ENCODE measurements around the gene POTEF.
A peak's percentile ranks its signal among the peaks of the same experiment; 100 is the strongest.
"Not testable (repeated sequence)": the region's sequence is repeated elsewhere in the genome, so short reads cannot be mapped to it uniquely, and the experiment has no call there.

Gene POTEF

GRCh38 chr2:130129120-130129829, at the start of gene POTEF:
Gene POTEF (minus strand): TSS chr2:130129222. CDS start chr2:130120515, 8,707 bp downstream.
- peak; percentile 16 for DNase-seq

DNA sequence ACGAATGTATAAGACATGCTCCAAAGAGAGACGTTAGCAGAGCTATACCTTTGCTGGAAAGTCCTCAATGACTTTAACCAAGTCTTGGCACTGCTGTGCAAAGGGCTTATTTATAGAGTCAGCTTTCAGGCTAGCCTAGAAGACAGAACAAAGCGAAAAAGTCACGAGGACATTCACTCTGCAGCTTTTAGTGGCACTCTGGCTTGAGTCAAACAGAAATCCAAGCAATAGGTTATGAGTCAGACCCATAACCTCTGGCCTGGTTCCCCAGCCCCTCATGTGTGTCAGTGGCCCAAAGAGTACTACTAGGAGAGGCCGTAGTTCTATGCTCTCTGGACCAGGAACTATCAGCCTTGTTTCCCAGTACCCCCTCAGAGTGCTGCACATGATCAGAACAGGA, 45.8 kb upstream of the POTEF start:
- DNase-seq: not testable (repeated sequence)

DNA sequence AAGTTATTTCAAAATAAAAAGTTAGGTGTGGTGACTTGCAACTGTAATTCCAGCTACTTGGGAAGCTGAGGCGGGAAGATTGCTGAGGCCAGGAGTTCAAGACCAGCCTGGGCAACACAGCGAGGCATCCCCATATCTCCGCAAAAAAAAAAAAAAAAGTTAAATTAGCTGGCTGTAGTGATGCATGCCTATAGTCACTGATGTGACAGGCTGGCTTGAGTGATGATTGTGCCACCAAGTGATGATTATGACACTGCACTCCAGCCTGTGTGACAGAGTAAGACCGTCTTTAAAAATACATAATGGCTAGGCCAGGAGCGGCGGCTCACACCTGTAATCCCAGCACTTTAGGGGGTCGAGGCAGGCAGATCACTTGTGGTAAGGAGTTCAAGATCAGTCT, 40.9 kb upstream of the POTEF start:
- no peak for DNase-seq

GRCh38 chr2:130169163-130169562, 40.1 kb upstream of the POTEF start:
- not testable (repeated sequence) for DNase-seq

GRCh38 chr2:130166611-130167010, 37.6 kb upstream of the POTEF start:
- DNase-seq: not testable (repeated sequence)

GRCh38 chr2:130165293-130166016, 36.4 kb upstream of the POTEF start:
- no peak for DNase-seq

GRCh38 chr2:130162968-130163367, 33.9 kb upstream of the POTEF start:
- DNase-seq: no peak

DNA sequence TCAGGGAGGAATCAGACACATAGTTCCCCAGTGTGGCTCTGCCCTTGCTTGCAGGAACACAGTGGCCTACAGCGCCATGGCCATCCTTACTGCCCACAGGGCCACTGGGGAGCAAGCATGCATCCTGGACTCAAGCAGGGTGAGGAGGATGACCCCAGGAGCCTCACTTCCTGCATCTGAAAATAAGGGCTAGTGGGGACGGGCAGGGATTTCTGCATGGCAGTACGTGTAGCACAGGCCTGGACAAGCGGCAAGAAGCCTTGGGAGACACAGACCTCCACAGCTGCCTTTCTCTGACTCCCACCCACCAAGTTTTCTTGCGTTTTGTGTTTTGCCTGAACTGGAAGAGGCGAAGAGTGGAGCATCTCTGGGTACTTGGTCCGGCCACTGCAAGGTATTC, 33.5 kb upstream of the POTEF start:
- not testable (repeated sequence) for DNase-seq

GRCh38 chr2:130160838-130161705, 32.0 kb upstream of the POTEF start:
- DNase-seq: not testable (repeated sequence)

- DNase-seq: no peak
These were observed 31.1 kb upstream of the POTEF start for GRCh38 chr2:130160131-130160530.

DNA sequence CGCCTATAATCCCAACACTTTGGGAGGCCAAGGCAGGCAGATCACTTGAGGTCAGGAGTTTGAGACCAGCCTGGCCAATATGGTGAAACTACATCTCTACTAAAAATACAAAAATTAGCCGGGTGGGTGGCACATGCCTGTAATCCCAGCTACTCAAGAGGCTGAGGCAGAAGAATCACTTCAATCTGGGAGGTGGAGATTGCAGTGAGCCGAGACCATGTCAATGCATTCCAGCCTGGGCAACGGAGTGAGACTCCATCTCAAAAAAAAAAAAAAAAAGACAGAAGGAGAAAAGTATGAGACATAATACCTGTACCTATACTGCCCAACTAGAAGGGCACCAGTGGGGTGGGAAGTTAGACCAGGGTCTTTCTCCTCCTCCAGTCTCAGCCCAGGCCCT, 30.4 kb upstream of the POTEF start:
- not testable (repeated sequence) for DNase-seq

- DNase-seq: no peak
These were observed 29.6 kb upstream of the POTEF start for GRCh38 chr2:130158631-130159030.

DNA sequence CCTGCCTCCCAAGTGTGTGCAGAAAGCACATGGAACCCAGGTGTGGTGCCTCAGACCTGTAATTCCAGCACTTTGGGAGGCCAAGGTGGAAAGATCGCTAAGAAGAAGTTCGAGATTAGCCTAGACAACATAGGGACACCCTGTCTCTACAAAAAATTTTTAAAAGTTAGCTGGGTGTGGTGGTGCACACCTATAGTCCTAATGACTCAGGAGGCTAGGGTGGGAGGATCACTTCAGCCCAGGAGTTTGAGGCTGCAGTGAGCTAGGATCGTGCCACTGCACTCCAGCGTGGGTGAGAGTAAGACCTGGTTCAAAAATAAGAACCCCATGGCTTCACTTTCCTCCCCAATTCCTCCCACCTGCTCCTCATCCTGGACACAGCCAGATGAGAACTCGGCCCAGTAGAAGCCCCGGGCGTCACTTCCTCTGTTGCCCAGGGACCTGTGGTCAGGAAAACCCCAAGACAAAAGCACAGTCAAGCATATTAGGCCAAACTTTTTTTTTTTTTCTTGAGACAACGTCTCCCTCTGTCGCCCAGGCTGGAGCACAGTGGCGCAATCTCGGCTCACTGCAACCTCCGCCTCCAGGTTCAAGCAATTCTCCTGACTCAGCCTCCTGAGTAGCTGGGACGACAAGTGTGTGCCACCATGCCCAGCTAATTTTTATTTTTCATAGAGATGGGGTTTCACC, 28.9 kb upstream of the POTEF start:
- not testable (repeated sequence) for DNase-seq

DNA sequence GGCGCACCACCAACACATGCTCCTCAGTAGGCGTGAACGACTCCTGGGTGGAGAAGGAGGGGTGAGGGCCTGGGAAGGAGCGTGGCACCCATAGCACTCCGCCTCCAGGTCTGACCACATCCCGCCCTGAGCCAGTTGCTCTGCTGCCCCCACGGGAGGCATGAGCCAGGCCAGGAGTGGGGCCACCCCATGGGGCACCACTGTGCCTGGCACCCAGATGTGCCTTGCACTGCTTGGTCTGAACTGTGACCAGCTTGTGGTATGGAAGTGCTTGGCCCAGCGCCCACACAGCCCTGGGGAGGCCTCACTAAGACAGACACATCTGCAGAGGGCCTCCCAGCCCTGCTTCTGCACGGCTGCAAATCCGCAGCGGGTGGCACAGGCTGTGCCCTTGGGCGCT, 28.3 kb upstream of the POTEF start:
- DNase-seq: not testable (repeated sequence)

GRCh38 chr2:130156624-130157004, 27.6 kb upstream of the POTEF start:
- DNase-seq: no peak

DNA sequence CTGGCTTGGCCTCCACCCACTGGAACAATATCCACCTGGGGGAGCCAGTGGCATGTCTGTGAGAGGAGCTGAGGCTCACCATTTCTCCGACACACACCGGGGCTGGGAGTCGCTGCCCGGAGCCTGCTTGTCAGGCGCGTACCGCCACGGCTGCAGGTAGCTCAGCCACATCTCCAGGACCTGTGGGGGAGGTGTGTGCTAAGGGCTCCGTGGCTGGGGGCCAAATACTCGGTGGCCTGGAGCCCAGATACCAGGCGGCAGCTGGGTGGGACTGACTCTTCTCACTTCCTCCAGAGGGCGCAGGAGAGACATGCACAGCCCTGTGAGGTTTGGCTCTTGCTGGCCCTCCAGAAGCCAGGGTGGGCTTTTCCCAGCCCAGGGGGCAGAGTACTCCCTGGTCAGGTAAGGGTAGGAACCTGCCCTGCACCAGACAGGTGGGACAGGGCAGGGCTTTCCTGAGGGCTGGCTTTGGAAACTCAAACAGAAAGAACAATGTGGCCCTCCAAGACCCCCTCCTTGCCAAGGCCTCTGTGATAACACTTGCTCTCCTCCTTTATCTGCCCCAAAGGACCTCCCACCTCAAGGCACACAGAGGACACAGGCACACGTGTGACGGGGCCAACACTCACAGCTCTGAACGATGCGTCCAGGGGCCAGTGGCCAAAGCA, 27.1 kb upstream of the POTEF start:
- peak; percentile 86 for DNase-seq

- no peak for DNase-seq
These were observed 26.0 kb upstream of the POTEF start for GRCh38 chr2:130154773-130155765.

DNA sequence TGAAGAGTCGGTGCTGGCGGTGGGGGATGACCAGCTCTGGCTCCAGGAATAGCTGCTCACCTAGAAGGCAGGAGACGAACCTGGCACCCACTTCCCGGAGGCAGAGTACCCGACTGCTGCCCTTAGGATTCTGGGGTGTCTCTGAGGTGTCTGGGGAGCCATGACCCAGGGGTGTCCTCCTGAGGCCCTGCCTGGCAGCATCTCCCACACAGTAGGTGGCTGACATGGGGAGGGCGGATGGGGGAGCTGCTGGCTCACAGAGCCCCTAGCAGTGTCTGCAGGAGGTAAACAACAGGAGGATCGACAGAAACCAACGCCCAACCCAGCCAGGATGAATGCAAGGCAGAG, 25.4 kb upstream of the POTEF start:
- not testable (repeated sequence) for DNase-seq

GRCh38 chr2:130153721-130154422, 24.9 kb upstream of the POTEF start:
- DNase-seq: not testable (repeated sequence)
